Thoracic aorta (tissue), 2 donors: ENCODE results near the gene ATP6V1F. TPM values are rescaled to one million over a fixed set of nuclear protein-coding genes. Genes with fewer than 3 reads are reported as not detected.
A peak's percentile ranks its signal among the peaks of the same experiment; 100 is the strongest.

Experiments
- ATAC-seq: fragments of 150-250 bp; one replicate; pipeline ENCODE4 v1.8.0; 2017; ENCODE audit warnings: low read depth; ENCODE audit not compliant: insufficient number of reproducible peaks, low FRiP score
- DNase-seq: peaks from one replicate; pipeline ENCODE4 v3.0.0-alpha.2; 2020; ENCODE audit warnings: low spot score
- H3K27ac ChIP-seq, 2 donors: fragments of 200-600 bp; sonication (generic); 1 replicate in 1 of 2; 2 replicates in 1 of 2; pipeline ENCODE4 v1.5.1; 2016; ENCODE audit warnings: mild to moderate bottlenecking in 2 of 2, moderate library complexity in 2 of 2
- H3K27me3 ChIP-seq: fragments of 200-600 bp; sonication (generic); replicated peaks from 2 replicates; pipeline ENCODE4 v1.6.0; 2016; ENCODE audit warnings: mild to moderate bottlenecking; ENCODE audit not compliant: insufficient read depth
- H3K36me3 ChIP-seq: fragments of 200-600 bp; sonication (generic); one replicate; pipeline ENCODE4 v1.5.1; 2016
- H3K4me1 ChIP-seq, 2 donors: fragments of 200-600 bp; sonication (generic); 1 replicate in 1 of 2; 2 replicates in 1 of 2; pipeline versions ENCODE4 v1.5.1 to v1.6.0; 2016; ENCODE audit warnings: low read depth in 2 of 2, mild to moderate bottlenecking in 1 of 2; ENCODE audit not compliant: control insufficient read depth in 1 of 2
- H3K4me3 ChIP-seq: fragments of 200-600 bp; sonication (generic); 2 replicates; pipeline ENCODE4 v1.5.1; 2016; ENCODE audit warnings: mild to moderate bottlenecking
- H3K9me3 ChIP-seq: fragments of 200-600 bp; sonication (generic); 2 replicates; pipeline ENCODE4 v1.5.1; 2016
- total RNA-seq, 2 donors: library from RNA; depleted of rRNA; stranded (reverse); fragments of >200 nt; gene quantifications; one replicate each; pipeline versions ENCODE4 v1.1.0 to v1.2.3, GENCODE V29; 2016
- TF ChIP-seq, protein P1 (sequence below): fragments of 200-600 bp; sonication (generic); IDR thresholded peaks from one replicate; pipeline ENCODE4 v1.5.1; 2019; ENCODE audit warnings: antibody characterized with exemption

The ATP6V1F gene
- total RNA-seq, 2 donors from 2014 or later = 73.6 to 96.0 TPM

DNA sequence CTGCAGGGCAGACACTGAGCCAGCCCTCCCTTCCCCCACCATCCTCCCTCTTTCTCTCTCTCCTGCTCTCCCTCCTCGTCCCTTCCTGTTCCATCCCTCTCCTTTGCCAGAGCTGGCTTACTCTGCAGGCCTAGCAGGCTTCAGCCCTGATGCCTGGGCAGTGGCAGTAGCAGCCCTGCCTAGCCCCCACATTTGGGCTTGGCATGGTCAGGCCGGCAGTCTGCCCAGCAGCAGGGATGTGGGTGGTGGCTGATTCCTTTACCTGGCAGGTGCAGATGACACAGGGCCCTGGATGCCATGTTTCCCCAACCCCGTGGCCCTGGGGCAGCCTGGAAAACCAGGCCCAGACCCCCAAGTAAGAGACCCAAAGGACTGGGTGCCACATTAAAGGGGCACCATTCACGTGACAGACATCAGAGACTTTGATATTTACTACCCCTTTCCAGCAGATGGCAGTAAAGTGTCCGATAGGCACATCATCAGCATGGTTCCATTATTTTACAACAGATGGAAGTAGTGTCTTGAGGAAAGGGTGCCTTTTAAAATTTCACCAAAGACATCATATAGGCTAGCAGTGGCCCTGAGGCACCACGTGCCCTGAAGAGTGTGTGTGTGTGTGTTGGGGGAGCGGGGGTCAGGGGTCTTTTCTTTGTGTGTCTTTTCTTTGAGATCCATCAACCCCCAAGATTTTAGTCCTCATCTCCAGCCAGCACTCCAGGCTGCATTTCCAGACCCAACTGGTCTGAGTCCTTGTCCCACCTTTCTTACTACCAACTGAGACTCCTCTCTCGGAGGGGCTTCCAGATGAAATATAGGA, 41.9 kb downstream of the ATP6V1F start:
- no peak for DNase-seq
- no peaks in the 10 kb centered on the region for H3K27me3 ChIP-seq
- TF ChIP-seq, protein P1, sequence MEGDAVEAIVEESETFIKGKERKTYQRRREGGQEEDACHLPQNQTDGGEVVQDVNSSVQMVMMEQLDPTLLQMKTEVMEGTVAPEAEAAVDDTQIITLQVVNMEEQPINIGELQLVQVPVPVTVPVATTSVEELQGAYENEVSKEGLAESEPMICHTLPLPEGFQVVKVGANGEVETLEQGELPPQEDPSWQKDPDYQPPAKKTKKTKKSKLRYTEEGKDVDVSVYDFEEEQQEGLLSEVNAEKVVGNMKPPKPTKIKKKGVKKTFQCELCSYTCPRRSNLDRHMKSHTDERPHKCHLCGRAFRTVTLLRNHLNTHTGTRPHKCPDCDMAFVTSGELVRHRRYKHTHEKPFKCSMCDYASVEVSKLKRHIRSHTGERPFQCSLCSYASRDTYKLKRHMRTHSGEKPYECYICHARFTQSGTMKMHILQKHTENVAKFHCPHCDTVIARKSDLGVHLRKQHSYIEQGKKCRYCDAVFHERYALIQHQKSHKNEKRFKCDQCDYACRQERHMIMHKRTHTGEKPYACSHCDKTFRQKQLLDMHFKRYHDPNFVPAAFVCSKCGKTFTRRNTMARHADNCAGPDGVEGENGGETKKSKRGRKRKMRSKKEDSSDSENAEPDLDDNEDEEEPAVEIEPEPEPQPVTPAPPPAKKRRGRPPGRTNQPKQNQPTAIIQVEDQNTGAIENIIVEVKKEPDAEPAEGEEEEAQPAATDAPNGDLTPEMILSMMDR = peak; percentile 45
- ATAC-seq = no peak
- H3K27ac ChIP-seq = no peak overlapping the region
- peaks cover 0 to 5% of the 10 kb centered on the region in 2 donors for H3K4me1 ChIP-seq
- no peak overlapping the region for H3K4me3 ChIP-seq
- H3K36me3 ChIP-seq = no peaks in the 10 kb centered on the region
- no peaks in the 10 kb centered on the region for H3K9me3 ChIP-seq

DNA sequence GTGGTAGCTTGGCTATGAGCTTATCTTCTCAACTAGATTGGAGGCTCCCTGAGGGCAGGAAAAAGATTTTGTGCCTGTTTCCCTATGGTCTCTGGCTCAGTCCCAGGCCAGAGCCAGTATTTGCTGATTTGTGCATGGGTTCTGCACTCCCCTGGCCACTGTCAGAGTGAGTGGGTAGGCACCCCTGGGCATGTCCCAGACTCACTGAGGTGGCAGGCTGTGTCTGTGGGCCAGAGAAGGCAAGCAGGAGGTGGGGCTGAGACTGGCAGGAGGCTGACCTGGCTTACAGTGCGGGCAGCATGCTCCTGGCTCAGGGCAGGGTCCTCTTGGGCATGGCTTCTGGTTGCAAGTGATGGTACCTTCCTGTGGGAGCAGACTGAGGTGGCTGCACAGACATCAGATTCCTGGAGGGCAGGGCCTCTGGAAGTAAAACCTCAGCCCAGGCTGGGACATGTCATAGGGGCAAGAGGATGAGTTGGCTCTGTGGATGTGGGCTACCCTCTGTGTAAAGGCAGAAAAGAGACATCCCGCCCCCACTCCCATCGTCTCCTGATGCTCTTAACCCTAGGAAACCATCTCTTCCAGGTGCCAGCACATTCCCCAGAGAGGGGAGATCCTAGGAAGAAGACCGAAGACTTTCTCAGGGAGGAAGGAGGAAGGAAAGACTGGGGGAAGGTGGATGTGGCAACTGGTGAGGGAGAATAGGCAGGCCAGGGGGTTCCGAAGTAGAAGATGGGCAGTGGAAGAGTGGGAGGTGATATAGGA, 43.5 kb downstream of the ATP6V1F start:
- DNase-seq (no peak), ATAC-seq (no peak)
- H3K9me3 ChIP-seq = no peaks in the 10 kb centered on the region
- no peak overlapping the region for H3K27ac ChIP-seq
- no peaks in the 10 kb centered on the region for H3K27me3 ChIP-seq
- H3K4me1 ChIP-seq = peaks cover 0 to 13% of the 10 kb centered on the region in 2 donors
- no peak overlapping the region for H3K4me3 ChIP-seq
- TF ChIP-seq, protein P1 = no peak
- no peaks in the 10 kb centered on the region for H3K36me3 ChIP-seq

DNA sequence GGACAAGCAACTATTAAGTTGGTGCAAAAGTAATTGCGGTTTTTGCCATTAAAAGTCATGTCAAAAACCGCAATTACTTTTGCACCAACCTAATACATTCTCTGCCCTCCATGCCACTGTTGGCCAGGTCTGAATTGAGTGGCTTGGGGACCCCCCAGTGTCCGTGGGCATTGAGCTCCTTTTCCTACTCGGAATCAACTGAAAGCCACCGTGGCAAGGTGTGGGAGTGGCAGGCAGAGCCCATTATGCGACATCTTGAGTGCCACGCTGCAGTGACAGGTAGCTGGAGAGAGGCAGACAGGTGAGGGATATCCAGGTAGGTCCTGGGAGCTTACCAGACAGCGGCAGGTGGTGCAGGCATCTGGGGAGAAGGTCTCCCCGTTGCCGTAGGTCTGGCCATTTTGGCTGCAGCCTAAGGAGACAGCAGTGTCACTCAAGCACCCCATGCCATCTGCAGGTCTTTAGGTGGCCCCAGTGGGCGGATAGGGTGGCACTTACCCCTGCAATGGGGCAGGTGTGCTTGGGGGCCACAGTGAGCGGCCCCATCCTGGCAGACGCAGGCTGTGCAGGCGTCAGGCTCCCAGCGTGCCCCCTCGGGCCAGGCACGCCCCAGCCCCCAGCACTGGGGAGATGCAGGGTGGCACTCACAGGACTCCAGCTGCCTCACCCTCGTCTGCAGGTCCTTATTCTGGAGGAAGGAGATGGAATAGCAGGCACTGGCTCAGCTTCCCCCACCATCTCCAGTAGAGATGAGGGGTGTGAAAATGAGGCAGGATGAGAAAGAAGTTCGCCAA, 44.3 kb downstream of the ATP6V1F start:
- Histone ChIP-seq H3K27ac (no peak overlapping the region), H3K4me3 (no peak overlapping the region), H3K27me3 (no peaks in the 10 kb centered on the region), H3K4me1 (peaks cover 0 to 13% of the 10 kb centered on the region in 2 donors), H3K9me3 (no peaks in the 10 kb centered on the region), H3K36me3 (no peaks in the 10 kb centered on the region)
- ATAC-seq (no peak), DNase-seq (no peak)
- TF ChIP-seq, protein P1 = no peak

DNA sequence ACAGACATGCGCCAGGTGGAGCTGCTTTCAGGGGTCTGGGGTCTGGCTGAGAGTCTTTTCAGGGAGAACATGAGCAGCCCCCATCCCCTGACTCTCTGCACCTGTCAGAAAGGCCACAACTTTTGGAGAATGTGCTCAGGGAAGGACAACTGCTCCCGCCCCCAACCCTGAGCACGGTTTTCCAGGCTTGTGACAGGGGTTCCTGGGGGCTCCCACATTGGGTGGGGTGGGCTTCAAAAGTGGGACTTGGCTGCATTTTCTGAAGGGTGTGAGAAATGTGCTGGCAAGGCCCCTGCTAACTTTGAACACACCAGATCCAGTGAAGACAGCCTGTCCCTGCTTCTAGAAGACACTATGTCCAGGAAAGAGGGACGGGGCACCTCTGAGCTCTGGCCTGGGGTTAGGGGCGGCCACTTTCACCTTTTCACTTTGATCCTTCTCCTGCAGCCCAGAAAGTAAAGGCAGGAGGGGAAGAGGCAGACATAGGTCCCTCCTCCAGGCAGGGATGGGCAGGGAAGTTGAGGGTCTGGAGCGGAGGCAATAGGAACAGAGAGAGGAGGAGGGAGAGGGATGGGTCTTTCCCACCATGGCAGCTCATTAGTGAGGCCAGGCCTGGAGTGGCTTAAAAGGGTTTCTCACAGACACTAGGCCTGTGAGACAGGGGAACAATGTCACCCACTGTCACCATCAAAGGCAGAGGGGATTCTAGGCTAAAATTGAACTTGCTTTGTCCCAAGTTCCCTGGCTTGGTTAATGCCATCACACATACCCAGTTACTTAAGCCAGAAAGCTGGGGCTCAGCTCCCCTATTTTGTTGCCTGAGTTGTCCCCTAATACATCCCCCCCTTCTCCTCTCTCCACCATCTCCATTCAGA, 46.3 kb downstream of the ATP6V1F start:
- Histone ChIP-seq H3K9me3 (no peaks in the 10 kb centered on the region), H3K4me1 (peaks cover 0 to 13% of the 10 kb centered on the region in 2 donors), H3K36me3 (no peaks in the 10 kb centered on the region), H3K27ac (no peak overlapping the region), H3K27me3 (no peaks in the 10 kb centered on the region), H3K4me3 (peak overlapping the region; percentile 63)
- no peak for ATAC-seq
- no peak for DNase-seq
- TF ChIP-seq, protein P1 = no peak
